ENCODE results near the gene CIITA.

CIITA gene

DNA sequence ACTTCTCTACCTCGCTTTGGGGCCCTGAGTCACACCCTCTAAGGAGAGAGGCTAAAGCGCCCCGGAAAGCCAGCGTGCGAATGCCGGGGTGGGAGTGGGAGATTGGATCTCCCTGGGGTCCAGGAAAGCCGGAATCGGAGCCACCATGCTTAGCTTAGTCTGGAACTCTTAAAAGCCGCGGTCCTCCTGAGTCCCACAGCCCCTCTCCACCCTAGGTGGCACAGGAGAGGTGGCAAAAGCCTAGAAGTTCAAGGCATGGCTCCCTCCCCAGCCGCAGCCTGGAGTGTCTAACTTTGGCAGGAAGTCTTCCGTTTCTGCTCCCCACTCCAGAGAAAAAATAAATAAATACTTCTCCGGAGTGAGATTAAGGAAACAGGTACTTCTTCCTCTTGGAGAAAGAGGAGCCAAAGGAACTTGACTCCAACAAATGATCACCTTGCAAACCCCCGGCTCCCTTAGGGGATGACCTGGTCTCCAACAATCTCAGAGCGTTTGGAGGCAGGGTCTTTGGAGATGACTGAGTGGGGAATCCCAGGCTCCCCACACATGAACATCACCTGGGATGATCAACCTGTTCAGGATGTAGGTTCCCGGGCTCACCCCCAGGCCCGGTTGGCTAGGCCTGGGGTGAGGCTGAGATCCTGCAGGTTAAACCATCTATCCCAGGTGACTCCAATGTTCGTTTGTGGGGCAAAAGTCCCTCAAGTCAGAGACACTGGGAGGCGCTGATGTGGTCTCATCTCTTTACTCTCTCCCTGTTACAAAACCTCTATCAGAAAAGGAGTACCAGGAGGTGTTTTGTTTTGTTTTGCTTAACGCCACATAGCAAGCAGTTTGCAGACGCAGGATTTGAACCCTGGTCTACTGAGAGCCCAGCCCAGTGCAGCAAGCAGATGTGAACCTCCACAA, 2.9 kb downstream of the CIITA start:
- DNase-seq = no peak

DNA sequence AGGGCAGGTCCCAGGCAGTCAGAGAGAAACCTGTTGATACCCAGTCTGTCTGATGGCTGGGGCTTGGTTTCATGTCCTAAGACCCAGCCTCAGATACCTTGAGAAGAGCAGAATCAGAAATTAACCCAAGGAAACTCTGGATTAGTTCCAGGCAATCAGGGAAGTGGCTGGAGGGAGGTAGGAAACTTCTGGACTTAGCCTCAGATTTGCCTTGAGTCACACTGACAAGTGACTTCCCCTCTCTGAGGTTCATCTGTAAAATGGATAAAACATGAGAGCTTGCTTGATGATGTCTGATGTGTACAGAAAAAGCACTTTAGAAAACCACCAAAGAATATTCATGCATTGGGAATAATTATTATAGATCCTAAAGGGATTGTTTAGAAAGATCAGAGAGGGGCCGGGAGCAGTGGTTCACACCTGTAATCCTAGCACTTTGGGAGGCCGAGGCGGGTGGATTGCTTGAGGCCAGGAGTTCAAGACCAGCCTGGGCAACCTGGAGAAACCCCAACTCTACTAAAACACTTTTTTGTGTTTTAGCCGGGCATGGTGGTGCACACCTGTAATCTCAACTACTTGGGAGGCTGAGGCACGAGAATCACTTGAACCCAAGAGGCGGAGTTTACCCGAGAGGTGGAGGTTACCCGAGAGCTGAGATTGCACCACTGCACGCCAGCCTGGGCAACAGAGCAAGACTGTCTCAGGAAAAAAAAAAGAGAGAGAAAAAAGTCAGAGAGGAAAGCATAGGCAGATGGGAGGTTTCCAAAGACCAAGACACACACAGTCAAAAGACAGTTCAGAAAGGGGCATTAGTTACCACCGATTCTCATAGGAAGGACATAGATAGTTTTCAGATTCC, 3.8 kb downstream of the CIITA start:
- DNase-seq = no peak

DNA sequence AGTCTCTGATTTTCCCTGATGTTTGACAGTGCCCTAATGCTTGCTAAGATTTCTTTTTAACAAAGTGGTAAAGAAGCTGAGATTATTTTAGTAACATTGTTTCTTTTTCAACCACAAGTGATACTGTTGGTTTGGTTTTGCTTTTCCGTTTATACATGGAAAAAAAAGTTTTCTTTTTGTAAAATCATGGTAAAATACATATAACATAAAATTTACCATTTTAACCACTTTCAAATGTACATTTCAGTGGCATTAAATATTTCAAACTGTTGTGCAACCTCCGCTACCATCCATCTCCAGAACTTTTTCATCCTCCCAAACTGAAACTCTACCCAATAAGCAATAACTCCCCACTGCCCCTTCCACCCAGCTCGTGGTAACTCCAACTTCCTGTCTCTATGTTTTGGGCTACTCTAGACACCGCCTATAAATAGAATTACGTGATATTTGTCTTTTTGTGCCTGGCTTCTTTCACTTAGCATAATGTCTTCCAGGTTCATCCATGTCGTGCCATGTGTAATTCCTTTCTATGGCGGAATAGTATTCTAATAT, 4.6 kb downstream of the CIITA start:
- DNase-seq = no peak

DNA sequence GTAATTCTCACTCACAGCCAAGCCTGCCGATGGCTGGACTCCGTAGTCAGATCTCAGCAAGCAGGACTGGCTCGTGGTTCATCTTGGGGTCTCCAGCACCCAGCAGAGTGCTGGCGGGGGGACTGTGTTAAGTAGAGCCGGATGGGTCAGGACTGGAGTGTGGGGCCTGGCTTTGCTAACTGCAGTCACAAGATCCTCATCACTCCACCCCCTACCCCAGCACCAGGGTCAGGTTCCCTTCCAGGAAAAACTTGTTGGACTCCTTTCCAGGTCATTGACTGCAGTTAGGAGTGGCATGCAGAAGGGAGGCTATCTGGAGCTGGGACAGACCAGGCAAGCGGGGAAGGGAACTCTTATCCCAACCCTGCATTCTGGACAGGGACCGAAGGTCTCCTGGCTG, 6.0 kb downstream of the CIITA start:
- no peak for DNase-seq

DNA sequence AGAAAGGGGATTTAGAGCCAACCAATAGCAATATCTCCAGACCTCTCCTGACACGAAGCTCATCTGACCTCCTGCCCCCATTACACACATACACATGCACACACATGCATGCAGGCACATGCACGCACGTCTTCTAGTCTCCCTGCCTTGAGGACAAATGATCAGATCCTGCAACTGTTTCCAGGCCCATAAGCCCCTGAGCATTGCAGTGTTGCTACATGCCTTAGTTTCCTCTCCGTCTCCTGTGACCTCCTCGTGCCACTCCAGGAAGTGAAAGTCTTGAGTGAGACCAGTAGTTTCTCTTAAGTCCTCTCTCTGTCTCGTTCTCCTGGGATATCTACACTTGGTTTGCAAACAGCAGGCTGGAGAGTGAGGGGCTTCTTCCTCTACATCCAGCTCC, 8.2 kb downstream of the CIITA start:
- DNase-seq = no peak

DNA sequence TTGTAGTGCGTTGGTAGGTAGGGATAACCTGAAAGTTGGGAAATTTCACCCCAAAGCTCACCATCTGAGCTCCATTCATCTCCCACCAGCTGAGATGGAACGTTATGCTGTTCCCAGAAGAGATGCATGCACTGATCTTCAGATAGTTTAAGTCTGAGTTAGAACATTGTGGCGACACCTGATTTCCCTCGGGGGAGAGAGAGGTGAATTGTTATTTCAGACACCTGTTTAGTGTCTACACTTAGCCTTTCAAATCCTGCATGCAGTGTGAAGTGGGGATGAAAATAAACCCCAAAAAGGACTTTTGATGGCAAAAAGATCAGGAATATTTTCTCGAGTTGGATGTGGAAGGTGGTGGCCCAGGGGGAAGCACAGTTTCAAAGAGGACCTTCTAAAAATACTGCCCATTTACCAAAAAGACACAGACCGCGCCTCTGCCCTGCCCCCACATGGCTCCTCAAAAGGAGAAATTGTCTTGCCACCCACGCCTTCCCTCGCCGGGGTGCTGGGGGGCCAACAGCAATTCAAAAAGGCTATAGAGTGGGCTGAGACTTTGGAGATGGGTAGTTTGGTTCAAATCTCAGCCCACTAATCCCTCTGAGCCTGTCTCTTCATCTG, 11.4 kb downstream of the CIITA start:
- DNase-seq = no peak

DNA sequence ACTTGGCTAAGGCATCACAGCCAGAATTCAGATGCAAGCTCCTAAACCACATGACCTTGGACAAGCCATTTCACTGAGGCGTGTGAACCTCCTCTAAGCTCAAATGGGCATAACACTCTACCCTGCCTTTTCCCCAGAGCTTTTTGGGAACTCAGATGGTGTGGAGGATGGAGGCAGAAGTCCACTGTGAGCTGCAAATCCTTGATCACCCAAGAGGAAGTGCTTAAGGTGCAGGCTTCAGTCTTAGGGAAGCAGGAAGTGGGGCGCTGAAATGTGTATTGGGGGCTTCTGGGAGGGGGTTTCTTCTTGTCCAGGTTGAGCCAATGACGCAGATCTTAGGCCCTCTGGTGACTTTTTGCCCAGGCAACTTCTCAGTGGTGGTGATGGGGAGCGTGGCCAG, 12.9 kb downstream of the CIITA start:
- DNase-seq = no peak

DNA sequence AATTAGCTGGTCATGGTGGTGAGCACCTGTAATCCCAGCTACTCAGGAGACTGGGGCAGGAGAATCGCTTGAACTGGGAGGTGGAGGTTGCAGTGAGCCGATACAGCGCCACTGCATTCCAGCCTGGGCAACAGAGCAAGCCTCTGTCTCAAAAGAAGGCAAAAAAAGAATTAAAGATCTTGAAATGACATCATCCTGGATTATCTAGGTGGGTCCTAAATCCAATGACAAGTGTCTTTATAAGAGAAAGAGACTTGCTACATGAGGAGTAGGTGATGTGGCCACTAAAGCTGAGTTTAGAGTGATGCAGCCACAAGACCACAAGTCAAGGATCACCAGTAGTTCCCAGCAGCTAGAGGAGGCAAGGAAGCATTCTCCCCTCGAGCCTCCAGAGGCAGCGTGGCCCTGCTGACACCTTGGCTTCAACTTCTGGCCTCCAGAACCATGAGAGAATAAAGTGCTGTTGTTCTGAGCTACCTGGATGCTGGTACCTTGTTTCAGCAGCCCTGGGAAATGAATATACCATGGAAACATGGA, 15.8 kb downstream of the CIITA start:
- DNase-seq = no peak

DNA sequence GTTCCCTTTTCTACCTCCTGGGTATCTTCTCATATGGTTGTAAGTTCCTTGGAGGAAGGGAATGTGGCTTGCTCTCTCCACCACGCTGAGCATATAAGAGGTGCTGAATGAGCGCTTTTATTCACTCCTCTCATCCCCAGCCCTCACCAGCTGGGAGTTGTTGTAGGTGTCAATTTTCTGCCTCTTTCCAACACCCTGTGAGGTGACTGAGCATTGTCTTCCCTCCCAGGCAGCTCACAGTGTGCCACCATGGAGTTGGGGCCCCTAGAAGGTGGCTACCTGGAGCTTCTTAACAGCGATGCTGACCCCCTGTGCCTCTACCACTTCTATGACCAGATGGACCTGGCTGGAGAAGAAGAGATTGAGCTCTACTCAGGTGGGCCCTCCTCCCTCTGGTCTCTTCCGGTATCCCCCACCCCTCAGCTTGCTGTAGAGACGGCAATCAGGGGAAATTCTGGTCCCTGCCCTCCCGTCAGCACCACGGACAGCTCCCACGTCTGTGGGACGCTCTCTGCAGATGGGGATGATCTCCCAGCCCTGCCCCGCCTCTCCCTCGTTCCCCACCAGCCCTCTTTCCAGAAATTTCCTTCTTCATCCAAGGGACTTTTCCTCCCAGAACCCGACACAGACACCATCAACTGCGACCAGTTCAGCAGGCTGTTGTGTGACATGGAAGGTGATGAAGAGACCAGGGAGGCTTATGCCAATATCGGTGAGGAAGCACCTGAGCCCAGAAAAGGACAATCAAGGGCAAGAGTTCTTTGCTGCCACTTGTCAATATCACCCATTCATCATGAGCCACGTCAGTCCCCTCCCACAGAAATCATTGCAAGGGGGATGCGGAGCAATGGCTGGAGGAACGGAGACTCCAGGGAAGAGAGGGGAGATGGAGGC, 18.3 kb downstream of the CIITA start:
- no peak for DNase-seq

DNA sequence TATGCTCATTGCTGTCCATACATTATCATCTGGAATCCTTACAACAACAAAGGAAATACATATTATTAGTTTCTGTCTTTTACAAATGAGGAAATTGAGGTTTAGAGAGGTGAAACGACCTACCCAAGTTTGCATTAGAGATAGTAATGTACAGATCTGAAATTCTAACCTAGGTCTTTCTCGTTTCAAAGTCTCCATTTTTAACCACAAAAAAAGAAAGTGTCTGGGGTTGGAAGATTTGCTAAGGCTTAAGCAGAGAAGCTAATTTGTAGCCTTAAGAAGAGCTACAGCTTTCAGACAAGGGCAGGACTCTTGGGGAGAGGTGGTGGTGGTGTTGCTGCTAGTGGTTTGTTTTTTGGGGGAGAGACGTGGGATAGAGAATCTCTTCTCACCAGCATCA, 19.2 kb downstream of the CIITA start:
- DNase-seq = no peak

DNA sequence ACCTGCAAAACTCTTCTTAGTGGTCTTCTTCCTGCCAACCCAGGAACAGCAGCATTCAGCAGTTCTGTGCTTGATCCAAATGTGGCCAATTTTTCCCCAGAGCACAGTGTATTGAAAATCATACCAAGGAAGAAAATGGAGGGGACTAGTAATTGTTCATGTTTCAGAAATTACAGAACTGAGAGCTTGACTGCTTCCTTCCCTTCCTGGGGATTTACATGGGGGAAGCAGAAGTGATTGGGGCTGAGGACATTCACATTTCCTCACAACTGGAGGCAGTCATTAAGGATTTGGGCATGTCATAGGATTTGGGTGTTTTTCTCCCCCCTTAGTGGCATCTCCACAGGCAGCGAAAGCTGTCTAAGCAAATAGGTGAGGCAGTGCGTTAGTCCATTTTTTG, 19.7 kb downstream of the CIITA start:
- DNase-seq = no peak

DNA sequence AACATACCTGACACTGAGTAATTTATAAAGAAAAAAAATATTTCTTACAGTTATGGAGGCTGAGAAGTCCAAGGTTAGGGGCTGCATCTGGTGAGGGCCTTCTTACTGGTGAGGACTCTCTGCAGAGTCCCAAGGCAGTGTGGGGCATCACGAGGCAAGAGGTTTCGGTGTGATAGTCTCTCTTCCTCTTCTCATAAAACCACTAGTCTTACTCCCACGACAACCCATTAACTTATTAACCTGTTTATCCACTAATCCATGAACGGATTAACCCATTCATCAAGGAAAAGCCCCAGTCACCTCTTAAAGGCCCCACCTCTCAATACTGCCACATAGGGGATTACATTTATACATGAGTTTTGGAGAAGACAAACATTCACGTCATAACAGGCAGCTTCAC, 20.1 kb downstream of the CIITA start:
- DNase-seq = no peak

DNA sequence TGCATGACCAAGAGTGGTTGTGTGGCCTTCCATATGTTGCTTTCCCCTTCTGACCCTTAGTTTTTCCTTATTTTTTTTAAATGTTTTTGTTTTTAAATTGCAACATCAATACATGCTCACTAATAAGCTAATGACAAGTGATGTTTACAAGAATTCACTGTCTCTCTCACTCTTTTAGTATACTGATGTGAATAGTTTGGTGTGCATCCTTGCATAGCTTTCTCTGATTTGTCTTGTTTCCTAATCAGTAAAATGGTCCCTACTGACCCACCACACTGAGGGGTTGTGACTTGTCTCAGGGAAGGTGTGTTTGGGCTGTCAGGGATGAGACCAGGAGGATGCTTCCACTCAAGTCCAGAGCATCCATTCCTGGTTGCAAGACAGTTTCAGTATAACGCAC, 26.0 kb downstream of the CIITA start:
- DNase-seq = no peak

DNA sequence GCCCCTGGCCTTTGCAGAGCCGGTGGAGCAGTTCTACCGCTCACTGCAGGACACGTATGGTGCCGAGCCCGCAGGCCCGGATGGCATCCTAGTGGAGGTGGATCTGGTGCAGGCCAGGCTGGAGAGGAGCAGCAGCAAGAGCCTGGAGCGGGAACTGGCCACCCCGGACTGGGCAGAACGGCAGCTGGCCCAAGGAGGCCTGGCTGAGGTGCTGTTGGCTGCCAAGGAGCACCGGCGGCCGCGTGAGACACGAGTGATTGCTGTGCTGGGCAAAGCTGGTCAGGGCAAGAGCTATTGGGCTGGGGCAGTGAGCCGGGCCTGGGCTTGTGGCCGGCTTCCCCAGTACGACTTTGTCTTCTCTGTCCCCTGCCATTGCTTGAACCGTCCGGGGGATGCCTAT, 29.5 kb downstream of the CIITA start:
- DNase-seq = no peak

DNA sequence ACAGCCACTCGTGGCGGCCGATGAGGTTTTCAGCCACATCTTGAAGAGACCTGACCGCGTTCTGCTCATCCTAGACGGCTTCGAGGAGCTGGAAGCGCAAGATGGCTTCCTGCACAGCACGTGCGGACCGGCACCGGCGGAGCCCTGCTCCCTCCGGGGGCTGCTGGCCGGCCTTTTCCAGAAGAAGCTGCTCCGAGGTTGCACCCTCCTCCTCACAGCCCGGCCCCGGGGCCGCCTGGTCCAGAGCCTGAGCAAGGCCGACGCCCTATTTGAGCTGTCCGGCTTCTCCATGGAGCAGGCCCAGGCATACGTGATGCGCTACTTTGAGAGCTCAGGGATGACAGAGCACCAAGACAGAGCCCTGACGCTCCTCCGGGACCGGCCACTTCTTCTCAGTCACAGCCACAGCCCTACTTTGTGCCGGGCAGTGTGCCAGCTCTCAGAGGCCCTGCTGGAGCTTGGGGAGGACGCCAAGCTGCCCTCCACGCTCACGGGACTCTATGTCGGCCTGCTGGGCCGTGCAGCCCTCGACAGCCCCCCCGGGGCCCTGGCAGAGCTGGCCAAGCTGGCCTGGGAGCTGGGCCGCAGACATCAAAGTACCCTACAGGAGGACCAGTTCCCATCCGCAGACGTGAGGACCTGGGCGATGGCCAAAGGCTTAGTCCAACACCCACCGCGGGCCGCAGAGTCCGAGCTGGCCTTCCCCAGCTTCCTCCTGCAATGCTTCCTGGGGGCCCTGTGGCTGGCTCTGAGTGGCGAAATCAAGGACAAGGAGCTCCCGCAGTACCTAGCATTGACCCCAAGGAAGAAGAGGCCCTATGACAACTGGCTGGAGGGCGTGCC, 30.1 kb downstream of the CIITA start:
- no peak for DNase-seq

DNA sequence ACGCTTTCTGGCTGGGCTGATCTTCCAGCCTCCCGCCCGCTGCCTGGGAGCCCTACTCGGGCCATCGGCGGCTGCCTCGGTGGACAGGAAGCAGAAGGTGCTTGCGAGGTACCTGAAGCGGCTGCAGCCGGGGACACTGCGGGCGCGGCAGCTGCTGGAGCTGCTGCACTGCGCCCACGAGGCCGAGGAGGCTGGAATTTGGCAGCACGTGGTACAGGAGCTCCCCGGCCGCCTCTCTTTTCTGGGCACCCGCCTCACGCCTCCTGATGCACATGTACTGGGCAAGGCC, 30.7 kb downstream of the CIITA start:
- DNase-seq = no peak

DNA sequence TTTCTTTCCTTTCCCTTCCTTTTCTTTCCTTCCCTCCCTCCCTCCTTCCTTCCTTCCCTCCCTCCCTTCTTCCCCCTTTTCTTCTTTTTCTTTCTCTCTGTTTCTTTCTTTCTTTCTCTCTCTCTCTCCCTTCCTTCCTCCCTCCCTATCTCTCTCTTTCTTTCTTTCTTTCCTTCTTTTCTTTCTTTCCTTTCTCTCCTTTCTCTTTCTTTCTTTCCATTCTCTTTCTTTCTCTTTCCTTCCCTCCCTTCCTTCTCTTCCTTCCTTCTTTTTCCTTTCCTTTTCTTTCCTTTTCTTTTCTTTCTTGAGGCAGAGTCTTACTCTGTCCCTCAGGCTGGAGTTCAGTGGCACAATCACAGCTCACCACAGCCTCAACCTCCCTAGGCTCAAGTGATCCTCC, 34.3 kb downstream of the CIITA start:
- no peak for DNase-seq

DNA sequence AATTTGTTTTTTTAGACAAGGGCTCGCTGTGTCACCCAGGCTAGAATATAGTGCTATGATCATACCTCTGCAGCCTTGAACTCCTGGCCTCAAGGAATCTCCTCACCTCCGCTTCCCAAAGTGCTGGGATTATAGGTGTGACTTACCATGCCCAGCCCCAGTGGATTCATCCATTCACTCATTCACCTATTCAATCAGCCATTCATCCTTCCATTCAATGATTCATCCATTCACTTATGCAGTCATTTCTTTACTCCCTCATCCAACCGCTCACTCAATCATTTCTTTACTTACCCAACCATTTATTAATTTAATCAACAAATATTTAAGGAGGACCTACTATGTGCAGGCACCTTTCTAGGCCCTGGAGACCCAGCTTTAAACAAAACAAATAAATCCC, 39.5 kb downstream of the CIITA start:
- DNase-seq = no peak

DNA sequence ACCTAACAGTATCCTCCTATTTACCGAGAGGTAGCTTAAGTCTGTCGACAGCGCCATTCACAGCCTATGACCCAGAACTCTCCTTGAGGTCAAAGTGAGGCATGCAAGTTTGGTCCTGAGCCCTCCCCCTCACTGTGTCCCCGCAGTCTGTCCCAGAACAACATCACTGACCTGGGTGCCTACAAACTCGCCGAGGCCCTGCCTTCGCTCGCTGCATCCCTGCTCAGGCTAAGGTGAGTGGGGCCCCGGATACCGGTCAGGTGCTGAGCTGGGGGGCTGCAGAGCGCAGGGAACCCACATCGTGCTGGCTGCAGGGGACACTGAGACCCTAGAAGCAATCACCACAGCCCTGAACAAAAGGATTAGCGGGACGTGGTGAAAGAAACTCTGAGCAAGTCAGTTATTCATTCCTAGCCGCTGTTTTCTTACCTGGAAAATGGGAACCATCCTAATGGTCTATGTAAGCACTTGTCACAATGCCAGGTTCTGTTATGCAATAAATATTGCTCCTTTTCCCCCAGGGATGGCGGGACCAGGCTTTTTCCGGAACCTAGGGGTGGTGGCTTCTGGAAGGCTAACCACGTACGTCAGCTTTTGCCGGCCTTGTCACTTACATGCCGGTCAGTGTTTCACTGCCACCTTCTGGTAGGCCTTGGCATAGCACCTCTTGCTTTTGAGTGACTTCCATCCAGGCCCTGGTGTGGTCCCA, 41.4 kb downstream of the CIITA start:
- DNase-seq = peak; percentile 82 to 86

DNA sequence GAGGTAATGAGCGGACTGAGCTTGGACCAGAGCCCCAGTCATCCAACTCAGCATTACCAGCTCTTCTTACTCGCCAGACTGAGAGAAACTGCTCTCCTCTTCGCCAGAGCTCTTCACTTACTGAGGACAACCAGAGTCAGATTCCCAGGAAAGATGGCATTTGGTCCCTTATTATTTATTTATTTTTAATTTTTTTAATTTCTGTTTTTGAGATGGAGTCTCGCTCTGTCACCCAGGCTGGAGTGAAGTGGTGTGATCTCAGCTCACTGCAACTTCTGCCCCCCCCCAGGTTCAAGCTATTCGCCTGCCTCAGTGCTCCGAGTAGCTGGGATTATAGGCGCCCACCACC, 42.0 kb downstream of the CIITA start:
- DNase-seq = no peak

All from CD4-positive, alpha-beta T cell treated with Interleukin-4 for 1 hour (primary cell).